ENCODE data around the gene PARD3. TPM values are rescaled to one million over a fixed set of nuclear protein-coding genes. Genes with fewer than 3 reads are reported as not detected.

PARD3 gene
- total RNA-seq, 1 experiment from 2014 or later, result 46.3 TPM

DNA sequence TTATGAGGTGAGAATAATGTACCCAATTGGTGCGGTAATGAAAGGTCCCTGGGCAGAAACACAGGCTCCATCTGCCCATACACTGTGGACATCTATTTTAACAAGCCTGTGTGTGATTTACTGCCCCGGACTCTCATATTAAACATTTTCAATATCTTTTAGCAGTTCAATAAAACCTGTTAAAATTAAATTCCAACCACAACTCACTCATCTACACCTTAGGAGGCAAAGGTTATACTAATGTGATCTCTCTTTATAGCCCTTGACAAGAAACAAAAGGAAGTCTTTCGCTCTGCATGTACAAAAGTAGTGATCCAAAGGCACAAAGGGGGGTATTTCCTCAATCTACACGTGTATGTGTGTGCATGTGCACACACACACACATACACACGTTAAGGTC lies 186.0 kb downstream of the PARD3 start (continued):
- TF ChIP-seq, protein P1, sequence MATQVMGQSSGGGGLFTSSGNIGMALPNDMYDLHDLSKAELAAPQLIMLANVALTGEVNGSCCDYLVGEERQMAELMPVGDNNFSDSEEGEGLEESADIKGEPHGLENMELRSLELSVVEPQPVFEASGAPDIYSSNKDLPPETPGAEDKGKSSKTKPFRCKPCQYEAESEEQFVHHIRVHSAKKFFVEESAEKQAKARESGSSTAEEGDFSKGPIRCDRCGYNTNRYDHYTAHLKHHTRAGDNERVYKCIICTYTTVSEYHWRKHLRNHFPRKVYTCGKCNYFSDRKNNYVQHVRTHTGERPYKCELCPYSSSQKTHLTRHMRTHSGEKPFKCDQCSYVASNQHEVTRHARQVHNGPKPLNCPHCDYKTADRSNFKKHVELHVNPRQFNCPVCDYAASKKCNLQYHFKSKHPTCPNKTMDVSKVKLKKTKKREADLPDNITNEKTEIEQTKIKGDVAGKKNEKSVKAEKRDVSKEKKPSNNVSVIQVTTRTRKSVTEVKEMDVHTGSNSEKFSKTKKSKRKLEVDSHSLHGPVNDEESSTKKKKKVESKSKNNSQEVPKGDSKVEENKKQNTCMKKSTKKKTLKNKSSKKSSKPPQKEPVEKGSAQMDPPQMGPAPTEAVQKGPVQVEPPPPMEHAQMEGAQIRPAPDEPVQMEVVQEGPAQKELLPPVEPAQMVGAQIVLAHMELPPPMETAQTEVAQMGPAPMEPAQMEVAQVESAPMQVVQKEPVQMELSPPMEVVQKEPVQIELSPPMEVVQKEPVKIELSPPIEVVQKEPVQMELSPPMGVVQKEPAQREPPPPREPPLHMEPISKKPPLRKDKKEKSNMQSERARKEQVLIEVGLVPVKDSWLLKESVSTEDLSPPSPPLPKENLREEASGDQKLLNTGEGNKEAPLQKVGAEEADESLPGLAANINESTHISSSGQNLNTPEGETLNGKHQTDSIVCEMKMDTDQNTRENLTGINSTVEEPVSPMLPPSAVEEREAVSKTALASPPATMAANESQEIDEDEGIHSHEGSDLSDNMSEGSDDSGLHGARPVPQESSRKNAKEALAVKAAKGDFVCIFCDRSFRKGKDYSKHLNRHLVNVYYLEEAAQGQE (IDR thresholded peaks at IDR 0.05; ENCODE audit: low read depth), result no peak
- TF ChIP-seq POLR2AphosphoS5 (IDR thresholded peaks at IDR 0.05; ENCODE audit: low read depth, low read length) (no peak), CEBPB (IDR thresholded peaks at IDR 0.05; ENCODE audit: low read depth) (no peak)

DNA sequence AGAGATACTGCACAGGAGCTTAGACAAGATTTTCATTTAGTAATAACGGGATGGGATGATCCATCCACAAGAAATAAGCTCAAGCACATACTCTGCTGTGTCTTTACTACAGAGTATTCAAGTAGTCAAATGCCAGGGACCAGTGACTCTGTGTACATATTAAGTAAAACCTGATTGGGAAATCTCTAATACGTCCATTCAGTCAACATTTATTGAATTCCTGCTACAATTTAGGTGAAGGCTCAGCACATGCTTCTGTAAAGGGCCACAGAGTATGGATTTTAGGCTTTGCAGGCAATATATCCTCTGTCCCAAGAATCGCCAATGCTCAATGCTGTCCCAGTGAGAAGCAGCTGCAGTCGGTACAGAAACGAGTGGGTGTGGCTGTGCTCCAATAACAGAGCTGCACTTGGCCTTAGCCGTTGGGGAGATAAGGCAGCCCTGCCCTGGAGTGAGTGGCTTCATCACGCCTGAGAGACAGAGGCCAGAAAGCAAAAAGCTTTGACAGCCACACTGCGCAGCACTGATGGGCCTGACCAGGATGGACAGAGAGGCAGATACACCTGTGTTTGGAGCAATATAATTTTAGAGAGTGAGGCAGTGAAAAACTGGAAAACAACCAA lies 186.8 kb downstream of the PARD3 start:
- H3K9me2 ChIP-seq (ENCODE audit: insufficient read depth), result no peaks in the 10 kb centered on the region
- no peaks in the 10 kb centered on the region for H4K20me1 ChIP-seq (ENCODE audit: insufficient read depth)
- H3K9me3 ChIP-seq (ENCODE audit: control insufficient read depth in 1 of 2, insufficient read depth in 1 of 2, low read depth in 1 of 2, low read length in 2 of 2), result no peaks in the 10 kb centered on the region
- H3K79me2 ChIP-seq (ENCODE audit: insufficient read depth, low read length), result peaks cover 3% of the 10 kb centered on the region; the same call in 1 of the 2 replicates
- POLR2A ChIA-PET, result no interaction called here
- no peak for ATAC-seq
- no peaks in the 10 kb centered on the region for H3K27me3 ChIP-seq (ENCODE audit: insufficient read depth, low read length)
- RAD21 ChIA-PET (ENCODE audit: low non-redundant PET in 1 of 2, low total read pairs in 2 of 2, uncharacterized antibody in 2 of 2, unreplicated experiment in 2 of 2), result no interaction called here
- no TSS peak for BruUV-seq (replicated peaks)
- no peak overlapping the region for H3K4me2 ChIP-seq (ENCODE audit: low read length)
- H3K36me3 ChIP-seq (ENCODE audit: control insufficient read depth in 1 of 2, insufficient read depth in 2 of 2, low read length in 2 of 2), result no peaks in the 10 kb centered on the region
- CTCF ChIA-PET, result no interaction called here
- H3K9ac ChIP-seq (ENCODE audit: low read length), result no peak overlapping the region
- no peak overlapping the region for H3K27ac ChIP-seq (ENCODE audit: low read depth, low read length)
- H3K4me3 ChIP-seq (replicated peaks in 1 of 2; ENCODE audit: low read depth in 1 of 2, low read length in 2 of 2), result no peak overlapping the region
- DNase-seq (ENCODE audit: low read depth, low spot score), result no peak
- intact Hi-C loops (cut with micrococcal nuclease), result no loop called here
- no peak overlapping the region for H2AFZ ChIP-seq (ENCODE audit: low read depth, low read length, poor library complexity, severe bottlenecking)
- H3K4me1 ChIP-seq (ENCODE audit: control insufficient read depth in 1 of 2, insufficient read depth in 2 of 2, low read length in 2 of 2), result no peaks in the 10 kb centered on the region
- TF ChIP-seq ELF1 (IDR thresholded peaks at IDR 0.05; ENCODE audit: borderline replicate concordance, low read depth) (no peak), ZNF274 (IDR thresholded peaks at IDR 0.05; ENCODE audit: low read depth, low read length) (no peak), JUND (IDR thresholded peaks at IDR 0.05) (no peak), SP1 (IDR thresholded peaks at IDR 0.05; ENCODE audit: low read depth) (no peak), YY1 (IDR thresholded peaks at IDR 0.05; ENCODE audit: extremely low read depth, insufficient replicate concordance, low read depth, low read length) (no peak), RAD21 (IDR thresholded peaks at IDR 0.05; ENCODE audit: low read depth) (no peak), ZFX (IDR thresholded peaks at IDR 0.05) (no peak), SIN3A (IDR thresholded peaks at IDR 0.05; ENCODE audit: low read depth) (no peak)
- TF ChIP-seq, protein P2, sequence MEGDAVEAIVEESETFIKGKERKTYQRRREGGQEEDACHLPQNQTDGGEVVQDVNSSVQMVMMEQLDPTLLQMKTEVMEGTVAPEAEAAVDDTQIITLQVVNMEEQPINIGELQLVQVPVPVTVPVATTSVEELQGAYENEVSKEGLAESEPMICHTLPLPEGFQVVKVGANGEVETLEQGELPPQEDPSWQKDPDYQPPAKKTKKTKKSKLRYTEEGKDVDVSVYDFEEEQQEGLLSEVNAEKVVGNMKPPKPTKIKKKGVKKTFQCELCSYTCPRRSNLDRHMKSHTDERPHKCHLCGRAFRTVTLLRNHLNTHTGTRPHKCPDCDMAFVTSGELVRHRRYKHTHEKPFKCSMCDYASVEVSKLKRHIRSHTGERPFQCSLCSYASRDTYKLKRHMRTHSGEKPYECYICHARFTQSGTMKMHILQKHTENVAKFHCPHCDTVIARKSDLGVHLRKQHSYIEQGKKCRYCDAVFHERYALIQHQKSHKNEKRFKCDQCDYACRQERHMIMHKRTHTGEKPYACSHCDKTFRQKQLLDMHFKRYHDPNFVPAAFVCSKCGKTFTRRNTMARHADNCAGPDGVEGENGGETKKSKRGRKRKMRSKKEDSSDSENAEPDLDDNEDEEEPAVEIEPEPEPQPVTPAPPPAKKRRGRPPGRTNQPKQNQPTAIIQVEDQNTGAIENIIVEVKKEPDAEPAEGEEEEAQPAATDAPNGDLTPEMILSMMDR (IDR thresholded peaks at IDR 0.05 in 2 of 3, conservative IDR thresholded peaks at IDR 0.05 in 1 of 3; ENCODE audit: borderline replicate concordance in 1 of 3, insufficient read depth in 1 of 3, low read depth in 2 of 3, low read length in 2 of 3), result no peak
- TF ChIP-seq, protein P3, sequence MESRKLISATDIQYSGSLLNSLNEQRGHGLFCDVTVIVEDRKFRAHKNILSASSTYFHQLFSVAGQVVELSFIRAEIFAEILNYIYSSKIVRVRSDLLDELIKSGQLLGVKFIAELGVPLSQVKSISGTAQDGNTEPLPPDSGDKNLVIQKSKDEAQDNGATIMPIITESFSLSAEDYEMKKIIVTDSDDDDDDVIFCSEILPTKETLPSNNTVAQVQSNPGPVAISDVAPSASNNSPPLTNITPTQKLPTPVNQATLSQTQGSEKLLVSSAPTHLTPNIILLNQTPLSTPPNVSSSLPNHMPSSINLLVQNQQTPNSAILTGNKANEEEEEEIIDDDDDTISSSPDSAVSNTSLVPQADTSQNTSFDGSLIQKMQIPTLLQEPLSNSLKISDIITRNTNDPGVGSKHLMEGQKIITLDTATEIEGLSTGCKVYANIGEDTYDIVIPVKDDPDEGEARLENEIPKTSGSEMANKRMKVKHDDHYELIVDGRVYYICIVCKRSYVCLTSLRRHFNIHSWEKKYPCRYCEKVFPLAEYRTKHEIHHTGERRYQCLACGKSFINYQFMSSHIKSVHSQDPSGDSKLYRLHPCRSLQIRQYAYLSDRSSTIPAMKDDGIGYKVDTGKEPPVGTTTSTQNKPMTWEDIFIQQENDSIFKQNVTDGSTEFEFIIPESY (IDR thresholded peaks at IDR 0.05; ENCODE audit: extremely low read depth, insufficient replicate concordance, low read length), result no peak
- TF ChIP-seq, protein P1 (IDR thresholded peaks at IDR 0.05; ENCODE audit: low read depth), result no peak

Data from HCT116 (cell line).